Posterior cingulate gyrus (tissue), 11 donors: ENCODE measurements around the gene FAM219B.

Experiments used
- DNase-seq, 10 donors: peaks; one replicate each; pipeline versions ENCODE4 v3.0.0 to v3.0.0-alpha.2; 2020 to 2021; ENCODE audit warnings: mixed read lengths in 3 of 10
- intact Hi-C: fragments of 100-400 bp; cut with DNase I; formaldehyde crosslinking; loops from one replicate; pipeline ENCODE4 v1.15.1; 2023

FAM219B gene

DNA sequence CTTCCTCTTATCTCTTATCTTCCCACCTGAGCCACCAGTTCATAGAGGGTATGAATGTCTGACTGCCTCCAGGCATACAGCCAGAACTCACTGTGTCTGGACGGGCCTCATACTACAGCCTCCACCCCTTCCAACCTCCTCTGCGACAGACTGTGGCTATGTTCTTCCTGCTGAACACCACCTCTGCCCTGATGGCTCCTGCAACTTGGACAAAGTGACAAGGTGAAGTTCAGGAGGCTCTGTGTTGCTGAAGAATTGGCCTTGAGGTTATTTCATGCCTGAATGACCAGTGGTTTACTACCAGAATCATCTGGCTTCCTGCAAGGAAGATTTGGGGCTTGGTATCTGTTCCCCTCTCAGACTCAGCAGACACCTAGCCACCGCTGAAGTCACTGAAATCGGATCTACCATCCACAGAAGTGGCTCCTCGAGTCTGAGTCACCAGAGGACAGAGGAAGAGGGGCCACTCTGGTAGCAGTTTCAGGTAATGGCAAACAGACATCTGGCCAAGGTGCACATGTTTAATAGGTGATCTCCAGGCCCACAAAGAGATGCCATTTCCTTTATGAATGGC, 49.5 kb downstream of the FAM219B start:
- intact Hi-C loops = no loop called here
- no peak for DNase-seq

DNA sequence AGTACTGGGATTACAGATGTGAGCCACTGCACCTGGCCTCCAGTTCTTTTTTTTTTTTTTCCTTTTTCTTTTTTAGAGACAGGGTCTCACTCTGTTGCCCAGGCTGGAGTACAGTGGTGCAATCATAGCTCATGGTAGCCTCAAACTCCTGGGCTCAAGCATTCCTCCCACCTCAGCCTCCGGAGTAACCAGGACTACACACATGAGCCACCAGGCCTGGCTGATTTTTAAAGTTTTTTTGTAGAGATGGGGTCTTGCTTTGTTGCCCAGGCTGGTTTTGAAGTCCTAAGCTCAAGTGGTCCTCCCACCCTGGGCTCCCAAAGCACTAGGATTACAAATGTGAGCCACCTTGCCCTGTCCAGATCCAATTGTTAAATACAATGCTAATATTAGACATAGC, 50.1 kb downstream of the FAM219B start:
- intact Hi-C loops = no loop called here
- peak in 1 of 10 donors; percentile 49 for DNase-seq

- peak in 2 of 10 donors; percentile 29 to 70 for DNase-seq
- intact Hi-C loops = no loop called here
These were observed 50.8 kb downstream of the FAM219B start for GRCh38 chr15:74855857-74856256.

GRCh38 chr15:74854453-74855022, 52.1 kb downstream of the FAM219B start:
- peak in 2 of 10 donors; percentile 26 to 57 for DNase-seq
- intact Hi-C loops = no loop called here

DNA sequence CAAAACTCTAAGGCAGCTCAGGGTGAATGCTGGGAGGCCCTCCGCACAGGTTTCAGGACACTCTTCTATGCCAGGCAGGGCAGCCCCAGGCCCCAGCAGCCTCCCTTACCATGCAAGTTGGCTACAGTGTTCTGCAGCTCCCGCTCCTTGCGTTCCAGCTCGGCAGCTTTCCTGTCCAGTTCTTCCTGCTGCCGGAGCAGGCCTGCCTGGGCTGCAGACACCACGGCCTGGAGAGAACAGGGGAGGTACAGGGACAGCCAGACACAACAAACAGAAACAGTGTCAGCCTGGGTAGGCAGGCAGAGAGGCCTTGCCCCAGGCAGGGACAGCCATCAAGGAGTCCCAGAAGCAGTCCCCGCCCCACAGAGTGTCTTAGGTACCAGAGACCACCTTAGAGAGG, 54.7 kb downstream of the FAM219B start:
- intact Hi-C loops = no loop called here
- peak in 2 of 10 donors; percentile 4 to 33 for DNase-seq

GRCh38 chr15:74850393-74850792, 56.3 kb downstream of the FAM219B start:
- DNase-seq = peak in 2 of 10 donors; percentile 7
- intact Hi-C loops = no loop called here
